ENCODE measurements around the gene ATP1B1. TPM values are rescaled to one million over a fixed set of nuclear protein-coding genes. Genes with fewer than 3 reads are reported as not detected.

ATP1B1 gene
- total RNA-seq, 1 donor = 37.1 TPM

DNA sequence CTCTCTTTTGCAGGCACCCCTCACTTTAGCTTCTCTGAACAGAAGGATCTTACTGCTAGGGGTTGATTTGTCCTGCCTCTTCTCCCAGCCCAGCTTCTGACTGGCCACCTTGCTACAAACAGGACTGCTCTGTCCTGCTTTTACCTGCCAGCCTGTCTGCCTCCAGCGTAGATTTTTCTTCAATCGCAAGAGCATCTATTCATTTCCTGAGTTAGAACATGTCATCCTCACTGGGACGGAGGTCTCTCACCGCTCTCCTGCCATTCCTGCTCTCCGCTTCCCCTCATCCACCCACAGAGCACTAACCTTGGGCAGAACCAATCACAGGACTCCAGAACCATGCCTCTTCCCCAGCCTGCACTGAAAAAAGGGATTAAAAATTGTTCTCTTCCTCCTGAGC is 3.5 kb upstream of the ATP1B1 start:
- no peak for TF ChIP-seq CTCF (IDR thresholded peaks at IDR 0.05; ENCODE audit: insufficient read depth, low read depth, low read length)
- H3K4me3 ChIP-seq (ENCODE audit: low read depth, low read length) = no peak overlapping the region
- DNase-seq (ENCODE audit: low read depth) = no peak

DNA sequence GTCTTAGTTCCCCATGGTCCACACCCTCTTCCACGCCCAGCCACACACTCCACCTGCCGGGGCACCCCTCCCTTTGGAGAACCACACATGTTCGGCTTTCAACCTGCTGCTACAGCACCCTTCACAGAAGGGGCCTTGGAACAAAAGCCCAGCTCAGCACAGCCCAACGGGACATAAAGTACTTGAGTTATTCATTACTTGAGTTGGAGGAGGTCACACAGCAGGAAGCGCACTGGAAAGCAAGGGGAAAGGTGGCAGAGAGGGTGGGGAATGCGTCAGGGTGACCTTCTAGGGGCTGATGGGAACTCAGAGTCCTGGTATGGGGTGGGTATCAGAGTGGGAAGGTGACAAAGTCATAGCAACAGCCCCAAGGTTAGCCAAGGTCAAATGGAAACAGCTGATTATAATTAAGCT is 3.0 kb upstream of the ATP1B1 start:
- DNase-seq (ENCODE audit: low read depth) = no peak
- TF ChIP-seq CTCF (IDR thresholded peaks at IDR 0.05; ENCODE audit: insufficient read depth, low read depth, low read length) = no peak
- H3K4me3 ChIP-seq (ENCODE audit: low read depth, low read length) = no peak overlapping the region

DNA sequence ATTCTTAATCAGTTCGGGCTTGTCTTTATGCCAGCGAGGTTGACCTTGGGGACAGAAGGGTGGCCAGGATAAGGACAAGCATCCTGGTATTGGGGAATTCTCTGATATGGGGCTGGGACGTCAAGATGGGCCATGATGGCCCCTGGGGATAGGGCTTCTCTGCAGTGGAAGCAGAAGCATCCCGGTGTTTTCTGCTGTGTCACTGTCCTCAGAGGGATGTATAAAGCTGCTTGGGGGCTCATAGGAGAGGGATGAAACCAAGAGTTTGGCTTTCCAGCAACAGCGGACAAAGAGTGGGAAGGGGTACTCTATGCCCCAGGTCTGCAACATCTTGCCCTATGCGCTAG is 1.4 kb upstream of the ATP1B1 start:
- no peak overlapping the region for H3K4me3 ChIP-seq (ENCODE audit: low read depth, low read length)
- no peak for DNase-seq (ENCODE audit: low read depth)
- TF ChIP-seq CTCF (IDR thresholded peaks at IDR 0.05; ENCODE audit: insufficient read depth, low read depth, low read length) = no peak

GRCh38 chr1:169105434-169106094 is 926 bp upstream of the ATP1B1 start:
- TF ChIP-seq CTCF (IDR thresholded peaks at IDR 0.05; ENCODE audit: insufficient read depth, low read depth, low read length) = peak; percentile 5
- DNase-seq (ENCODE audit: low read depth) = no peak
- H3K4me3 ChIP-seq (ENCODE audit: low read depth, low read length) = peak overlapping the region; percentile 85

- no peak for TF ChIP-seq CTCF (IDR thresholded peaks at IDR 0.05; ENCODE audit: insufficient read depth, low read depth, low read length)
- peak; percentile 37 for DNase-seq (ENCODE audit: low read depth)
- H3K4me3 ChIP-seq (ENCODE audit: low read depth, low read length) = peak overlapping the region; percentile 85
Measured at GRCh38 chr1:169106921-169107602, 572 bp downstream of the ATP1B1 start.

GRCh38 chr1:169107603-169108208 is 1.2 kb downstream of the ATP1B1 start:
- H3K4me3 ChIP-seq (ENCODE audit: low read depth, low read length) = peak overlapping the region; percentile 85
- no peak for TF ChIP-seq CTCF (IDR thresholded peaks at IDR 0.05; ENCODE audit: insufficient read depth, low read depth, low read length)
- DNase-seq (ENCODE audit: low read depth) = peak; percentile 44

Data from fibroblast of villous mesenchyme (primary cell).